Stimulated activated CD4-positive, alpha-beta T cell treated with anti-CD3 and anti-CD28 coated beads, Interleukin-1b, Interleukin-23, amount 100 ng/mL, for 4 hours (primary cell): ENCODE results near the gene HAUS3.
"Not testable (repeated sequence)": the region's sequence is repeated elsewhere in the genome, so short reads cannot be mapped to it uniquely, and the experiment has no call there.

ENCODE experiments used
- DNase-seq, 2 donors: peaks; one replicate each; pipeline ENCODE4 v3.0.0-alpha.2; 2020; ENCODE audit warnings: low read depth in 2 of 2

Gene HAUS3

DNA sequence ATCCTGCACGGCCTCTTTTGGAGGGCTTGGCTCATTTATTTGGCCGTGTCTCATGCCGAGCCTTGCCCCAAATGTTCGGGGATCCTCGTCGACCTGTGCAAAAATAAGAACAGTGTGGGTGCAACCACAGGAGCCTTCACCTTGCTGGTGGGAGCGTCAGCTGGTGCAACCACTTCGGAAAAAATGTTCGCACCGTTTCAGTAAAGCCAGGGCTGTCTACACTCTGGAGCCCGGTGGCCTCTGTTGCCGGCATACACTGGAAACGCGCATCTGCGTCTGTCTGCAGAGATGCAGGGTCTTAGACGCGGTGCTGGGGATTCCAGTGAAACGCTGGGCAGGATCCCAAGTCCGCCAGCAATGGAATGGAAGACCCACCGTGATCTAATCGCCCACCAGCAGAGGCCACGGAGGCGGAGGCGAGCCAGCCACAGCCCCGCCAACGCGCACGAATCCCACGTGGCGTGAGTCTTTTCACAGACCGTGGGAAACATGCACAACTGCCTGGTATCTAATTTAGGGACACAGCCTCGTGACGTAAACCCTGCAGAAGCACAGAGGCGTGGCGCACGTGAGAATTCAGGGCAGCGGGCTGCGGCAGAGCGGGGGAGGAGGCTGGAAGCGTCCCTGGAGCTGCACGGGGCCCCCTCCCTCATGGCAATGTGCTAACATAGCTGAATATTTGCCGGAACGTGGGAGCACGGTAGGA is 33.8 kb upstream of the HAUS3 start:
- no peak for DNase-seq

DNA sequence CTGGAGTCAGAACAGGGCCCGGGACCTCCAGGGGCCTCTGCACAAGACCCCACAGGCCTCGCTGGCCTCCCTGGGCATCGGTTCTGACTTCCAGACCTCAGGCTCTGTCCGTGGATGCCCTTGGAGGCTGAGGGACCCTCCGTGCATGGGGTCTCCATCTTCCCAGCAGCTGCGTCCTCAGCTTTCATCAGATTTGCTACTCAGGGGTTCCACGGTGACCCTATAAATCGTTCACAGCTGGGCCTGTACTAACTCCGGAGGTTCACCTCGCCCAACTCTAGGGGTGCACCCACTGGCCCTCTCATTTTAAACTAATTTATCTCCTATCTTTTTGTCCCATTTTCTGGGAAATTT is 33.1 kb upstream of the HAUS3 start:
- not testable (repeated sequence) for DNase-seq

DNA sequence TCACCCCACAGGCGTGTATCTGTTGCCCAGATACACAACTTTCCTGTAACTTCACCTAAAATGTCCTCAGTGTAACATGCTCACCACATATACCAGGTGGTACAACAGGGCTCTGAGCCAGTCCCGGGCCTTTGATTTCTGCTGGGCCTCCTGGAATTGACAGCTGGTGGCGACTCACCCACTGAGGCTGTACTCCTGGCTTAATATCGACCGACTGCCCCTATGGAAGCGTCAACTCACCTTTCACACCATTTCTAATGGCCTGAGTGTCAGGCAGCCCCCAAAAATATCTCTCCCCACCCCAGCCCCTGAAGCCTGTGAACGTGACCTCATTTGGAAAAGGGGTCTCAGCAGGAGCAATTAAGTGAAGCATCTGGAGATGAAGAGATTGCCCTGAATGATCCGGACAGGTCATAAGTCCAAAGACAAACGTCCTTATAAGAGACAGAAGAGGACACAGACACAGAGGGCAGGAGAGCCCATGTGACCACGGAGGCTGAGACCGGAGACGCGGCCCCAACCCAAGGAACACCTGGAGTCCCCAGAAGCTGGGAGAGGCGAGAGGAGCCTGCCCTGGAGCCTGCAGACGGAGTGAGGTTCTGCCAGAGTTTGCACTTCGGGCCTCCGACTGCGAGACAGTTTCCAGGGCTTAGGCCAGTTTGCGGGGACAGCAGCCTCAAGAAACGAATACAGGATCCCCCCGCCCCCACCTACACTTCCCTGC is 32.6 kb upstream of the HAUS3 start:
- DNase-seq, result no peak

DNA sequence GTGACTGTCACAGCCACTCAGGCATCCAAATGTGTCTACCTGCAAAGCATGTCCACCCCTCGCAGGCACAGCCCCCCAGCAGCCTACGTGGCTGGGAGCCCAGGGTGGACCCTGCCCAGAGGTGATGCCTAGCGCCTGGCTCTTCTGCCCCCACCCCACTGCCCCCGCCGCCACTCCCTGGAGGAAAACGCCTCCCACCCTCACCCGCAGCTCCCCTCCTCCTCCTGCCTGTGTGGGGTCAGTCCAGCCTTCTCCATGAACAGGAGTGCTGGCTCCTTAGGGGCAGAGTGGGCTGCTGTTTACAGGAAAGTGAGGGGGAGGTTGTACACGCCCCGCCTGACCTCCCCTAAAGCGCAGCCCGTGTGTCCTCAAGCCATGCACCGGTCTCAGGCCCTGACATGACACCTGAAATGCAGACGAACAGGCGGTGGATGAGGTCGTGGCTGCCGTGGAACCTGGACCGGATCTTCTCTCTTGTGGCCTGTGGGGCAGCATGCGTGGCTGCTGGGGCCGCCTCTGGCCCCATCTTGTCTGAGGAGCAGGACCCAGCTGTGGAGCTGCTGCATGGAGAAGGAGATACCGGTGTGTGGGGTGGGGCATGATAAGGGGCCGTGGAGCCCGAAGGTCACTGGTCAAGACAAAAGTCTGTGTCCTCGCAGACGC is 31.9 kb upstream of the HAUS3 start:
- DNase-seq, result no peak

DNA sequence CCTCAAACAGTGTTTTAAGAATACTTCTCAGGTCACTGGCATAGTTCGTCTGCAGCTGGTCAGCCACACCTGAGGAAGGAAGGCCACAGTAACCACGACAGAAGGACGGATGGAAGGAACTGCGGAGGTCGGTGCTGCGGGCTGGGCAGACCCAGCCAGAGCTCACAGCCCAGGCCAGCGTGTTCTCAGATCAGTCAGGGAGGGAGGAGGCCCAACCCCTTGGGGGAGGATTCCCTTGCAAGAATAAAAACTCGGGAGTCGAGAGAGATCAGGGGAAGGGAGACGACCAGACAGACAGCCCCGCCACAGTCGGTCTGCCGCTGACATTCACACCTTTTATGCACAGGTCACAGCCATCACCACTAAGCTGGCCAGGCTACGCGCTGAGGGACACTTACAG is 31.3 kb upstream of the HAUS3 start:
- DNase-seq, result no peak

DNA sequence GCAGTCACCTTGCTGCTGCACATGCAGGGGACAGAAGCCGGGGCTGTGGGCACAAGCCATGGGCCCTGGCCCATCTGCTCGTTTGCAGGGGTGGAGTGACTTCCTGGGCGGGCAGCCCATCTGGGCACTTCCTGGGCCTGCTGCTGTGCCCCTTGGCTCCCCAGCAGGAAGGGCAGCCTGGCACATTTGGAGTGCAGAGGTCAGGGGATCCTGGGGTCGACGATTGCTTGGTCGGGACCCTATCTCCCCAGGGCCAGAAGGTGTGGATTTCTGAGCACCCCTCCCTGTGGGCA is 30.9 kb upstream of the HAUS3 start:
- no peak for DNase-seq

DNA sequence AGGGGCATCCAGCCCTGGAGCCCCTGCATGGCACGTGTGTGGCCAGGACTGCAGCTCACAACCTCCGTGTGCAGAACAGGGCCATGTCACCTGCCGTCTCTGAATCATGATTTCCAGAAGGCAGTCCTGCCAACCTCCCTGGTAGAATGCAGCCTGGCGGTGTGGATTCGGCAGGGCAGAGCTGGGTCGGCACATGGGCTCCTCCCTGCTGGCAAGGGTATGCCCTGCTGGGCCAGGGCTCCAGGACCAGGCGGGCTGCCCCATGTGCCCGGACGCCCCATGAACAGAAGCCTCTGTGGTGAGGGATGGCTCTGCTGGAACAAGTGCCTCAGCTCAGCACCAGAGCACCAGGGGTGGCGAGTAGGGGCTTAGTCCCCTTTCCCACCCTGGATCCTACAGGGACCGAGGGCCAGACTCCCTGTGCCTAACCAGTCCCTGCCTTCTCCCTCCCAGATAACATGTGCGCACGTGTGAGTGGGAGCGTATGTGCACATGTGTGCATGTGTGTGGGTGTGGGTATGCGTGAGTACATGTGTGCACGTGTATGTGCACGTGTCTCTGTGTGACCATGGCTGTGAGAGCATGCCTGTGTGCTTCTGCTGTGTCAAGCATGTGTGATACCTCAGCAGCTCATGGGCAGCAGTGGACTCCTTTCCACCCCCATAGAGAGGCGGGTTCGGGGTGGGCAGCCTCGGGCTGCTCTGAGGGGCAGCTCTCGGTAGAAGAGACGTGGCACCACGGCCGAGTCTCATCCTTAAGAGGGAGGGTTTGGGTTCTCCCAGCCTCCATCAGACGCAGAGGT is 30.3 kb upstream of the HAUS3 start:
- no peak for DNase-seq

DNA sequence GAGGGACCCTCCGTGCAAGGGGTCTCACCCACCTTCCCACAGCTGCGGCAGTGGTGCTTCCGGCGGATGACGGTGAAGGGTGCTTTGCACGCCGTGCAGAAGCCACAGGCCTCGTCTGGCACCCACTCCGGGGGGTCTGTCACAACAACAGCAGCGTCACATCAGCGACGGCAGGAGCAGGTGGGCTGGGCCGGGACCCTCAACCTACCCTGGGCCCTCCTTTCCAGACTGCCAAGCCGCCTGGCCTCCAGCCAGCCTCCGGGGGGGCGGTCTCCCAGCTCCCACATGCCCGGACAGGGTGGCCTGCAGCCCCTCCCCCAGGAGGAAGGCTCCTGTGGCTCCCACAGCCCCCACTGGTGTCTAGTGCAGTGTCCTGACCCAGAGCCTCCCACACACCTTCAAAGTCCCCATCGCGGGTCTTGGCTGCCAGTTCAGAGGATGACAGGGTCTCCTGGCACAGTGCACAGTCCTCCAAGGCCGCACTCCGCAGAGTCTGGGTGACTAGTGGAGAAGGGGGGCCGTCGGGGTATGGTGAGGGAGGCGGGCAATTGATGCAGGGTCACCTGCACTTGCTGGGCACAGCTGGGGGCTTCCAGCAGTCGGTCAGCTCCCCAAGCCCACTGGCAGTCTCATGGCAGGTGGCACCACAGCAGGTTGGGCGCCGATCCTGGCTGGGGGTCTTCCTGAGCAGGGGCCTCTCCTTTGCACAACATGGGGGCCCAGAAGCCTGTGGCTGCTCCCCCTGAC is 29.5 kb upstream of the HAUS3 start:
- no peak for DNase-seq

DNA sequence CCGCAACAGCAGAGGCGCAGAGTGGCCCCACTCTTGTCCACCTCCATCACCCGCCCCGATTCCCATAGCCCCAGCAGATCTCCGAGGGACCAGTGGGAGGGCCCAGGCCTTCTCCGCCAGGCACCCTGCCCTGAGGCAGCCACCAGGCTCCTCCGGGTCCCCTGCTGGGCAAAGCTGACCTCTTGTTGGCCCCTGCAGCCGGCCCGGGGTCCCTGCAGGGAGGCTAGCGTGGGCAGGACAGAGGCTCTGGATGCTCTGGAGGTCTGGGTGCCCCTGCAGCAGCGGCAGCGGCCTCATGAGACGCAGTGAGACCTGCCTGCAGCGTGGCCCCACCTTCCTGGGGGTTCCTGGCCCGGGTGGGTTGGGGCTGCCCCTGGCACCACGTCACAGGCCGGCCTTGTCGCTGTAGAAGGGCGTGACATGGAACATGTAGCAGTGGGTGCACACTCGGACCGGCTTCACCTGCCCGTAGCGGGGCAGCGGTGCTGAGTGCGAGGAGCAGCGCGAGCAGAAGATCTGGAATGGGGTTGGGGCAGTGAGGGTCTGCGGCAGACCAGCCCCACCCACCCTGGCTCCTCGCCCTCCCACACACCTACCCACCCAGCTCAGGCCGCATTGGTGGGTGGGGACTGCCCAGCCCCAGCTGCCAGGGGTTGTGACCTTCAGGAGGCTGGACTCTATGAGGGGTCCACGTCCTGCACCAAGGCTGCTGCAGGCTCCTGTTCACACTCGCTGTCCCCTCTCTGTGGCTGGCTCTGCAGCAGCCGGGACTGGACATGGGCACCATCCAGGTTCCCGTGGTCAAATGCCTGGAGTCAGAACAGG is 28.6 kb upstream of the HAUS3 start:
- DNase-seq, result no peak

DNA sequence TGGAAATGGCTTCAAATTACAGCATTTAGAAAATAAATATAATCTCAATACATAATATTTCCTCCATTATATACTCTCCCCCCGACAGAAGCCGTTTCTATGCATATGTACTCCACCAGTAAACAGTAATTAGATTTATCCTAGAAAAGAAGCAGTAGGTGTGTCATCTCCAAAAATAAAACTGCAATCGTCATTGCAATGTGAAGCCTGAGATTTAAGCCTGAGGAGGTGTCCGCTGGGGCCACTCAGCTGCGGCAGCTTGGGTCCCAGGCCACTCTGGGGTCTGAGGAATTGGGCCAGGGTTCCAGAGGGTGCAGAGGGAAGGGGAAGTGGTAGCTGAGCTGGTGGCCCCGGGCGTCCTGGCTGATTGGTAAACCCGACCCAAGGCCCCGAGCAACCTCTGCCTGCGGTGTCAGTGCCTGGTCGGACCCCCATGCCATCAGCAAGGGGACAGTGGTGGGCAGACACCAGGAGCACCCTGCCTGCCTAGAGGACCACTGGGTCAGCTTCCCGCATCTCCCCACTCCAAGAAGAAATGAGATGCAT is 27.8 kb upstream of the HAUS3 start:
- DNase-seq, result no peak

DNA sequence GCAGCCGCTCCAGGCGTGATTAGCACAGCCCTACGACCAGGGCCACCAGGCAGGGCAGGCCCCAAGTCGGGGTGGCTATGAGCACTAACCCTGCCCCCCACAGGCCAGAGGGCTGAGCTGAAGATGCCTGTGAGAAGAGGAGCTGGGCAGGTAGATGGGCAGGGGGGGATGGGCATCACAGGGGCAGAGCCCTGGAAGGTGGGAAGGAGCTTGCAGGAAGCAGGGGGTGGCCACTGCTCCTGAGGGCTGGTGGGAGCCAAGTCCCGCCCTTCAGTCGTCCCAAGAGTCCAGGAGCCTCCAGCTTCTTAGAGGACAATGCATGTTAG is 27.2 kb upstream of the HAUS3 start:
- DNase-seq, result no peak

DNA sequence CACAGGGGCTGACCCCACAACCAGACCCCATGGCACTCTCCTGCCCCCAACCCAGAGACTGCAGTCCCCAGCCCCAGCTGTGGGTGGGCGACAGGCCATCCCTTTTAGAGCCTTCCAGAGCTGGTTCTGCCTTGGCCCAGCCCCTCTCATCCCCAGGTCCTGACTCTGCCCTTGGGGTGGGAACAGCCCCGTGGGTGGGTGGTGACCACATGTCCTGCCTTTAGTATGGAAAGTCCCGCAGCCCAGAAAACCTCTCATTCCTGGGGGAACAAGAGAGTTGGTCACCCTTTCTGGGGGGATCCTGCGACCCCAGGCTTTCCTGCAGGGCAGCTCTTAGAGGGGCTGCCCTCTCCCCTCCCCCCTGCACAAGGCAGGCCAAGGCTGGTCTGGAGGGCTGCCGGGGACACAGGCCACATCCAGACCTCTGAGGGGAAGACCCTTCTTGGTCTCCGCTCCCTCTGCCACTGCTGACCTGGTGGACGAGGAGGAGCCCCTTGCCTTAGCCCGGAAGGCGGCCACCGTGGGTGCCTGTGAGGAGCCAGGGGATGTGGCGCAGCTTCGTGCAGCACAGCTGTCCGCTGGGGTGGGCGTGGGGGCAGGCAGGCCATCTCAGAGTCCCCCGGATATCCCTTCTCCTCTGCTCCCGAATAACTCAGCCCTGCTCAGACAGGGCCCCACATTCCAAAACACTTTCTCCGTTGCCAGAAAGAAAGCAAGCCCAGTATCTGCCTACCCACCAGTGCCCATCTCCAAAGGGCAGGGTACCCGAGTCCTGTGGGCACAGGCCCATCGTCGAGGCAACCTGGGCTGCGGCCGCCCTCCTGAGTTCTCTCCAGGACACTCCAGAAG is 26.7 kb upstream of the HAUS3 start:
- DNase-seq, result no peak

DNA sequence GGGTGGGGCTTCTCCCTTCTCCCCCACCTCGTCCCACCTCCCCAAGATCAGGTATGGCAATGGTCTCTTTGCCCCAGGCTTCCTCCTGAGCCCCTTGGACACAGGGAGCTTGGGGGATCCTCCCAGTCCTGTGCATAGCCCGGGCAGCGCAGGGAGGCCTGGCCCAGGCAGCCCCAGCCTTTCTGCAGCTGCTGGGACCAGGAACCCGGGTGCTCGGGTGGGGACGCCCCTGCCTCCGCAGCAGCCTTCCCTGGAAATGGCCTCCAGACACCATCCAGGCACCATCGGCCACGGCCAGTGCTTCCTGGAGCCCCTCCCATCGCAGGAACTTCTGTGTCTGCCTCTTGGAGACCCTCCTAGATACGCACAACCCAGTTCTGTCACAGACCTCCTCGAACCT is 25.9 kb upstream of the HAUS3 start:
- no peak for DNase-seq

DNA sequence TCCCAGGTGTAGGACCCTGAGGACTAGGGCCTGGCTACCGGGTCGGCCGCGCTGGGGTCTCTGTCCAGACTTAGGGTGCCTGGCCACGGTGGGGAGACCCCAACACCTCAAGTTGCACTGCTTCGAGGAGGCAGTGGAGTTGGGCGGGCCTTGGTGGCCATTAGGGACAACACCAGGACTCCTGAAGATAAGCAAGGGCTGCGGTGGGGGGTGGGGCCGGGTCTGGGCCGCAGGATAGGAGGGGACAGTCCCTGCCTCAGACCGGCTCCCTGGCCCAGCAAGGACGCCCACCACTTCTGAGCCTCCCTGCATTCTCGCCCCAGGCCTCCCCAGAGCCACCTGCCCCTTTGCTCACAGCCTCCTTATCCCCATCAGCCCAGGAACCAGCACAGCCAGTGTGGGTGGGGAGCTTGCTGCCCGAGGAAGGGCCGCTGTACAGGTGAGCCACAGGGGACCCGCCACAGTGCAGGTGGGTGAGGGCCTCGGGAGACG is 25.4 kb upstream of the HAUS3 start:
- DNase-seq, result no peak

DNA sequence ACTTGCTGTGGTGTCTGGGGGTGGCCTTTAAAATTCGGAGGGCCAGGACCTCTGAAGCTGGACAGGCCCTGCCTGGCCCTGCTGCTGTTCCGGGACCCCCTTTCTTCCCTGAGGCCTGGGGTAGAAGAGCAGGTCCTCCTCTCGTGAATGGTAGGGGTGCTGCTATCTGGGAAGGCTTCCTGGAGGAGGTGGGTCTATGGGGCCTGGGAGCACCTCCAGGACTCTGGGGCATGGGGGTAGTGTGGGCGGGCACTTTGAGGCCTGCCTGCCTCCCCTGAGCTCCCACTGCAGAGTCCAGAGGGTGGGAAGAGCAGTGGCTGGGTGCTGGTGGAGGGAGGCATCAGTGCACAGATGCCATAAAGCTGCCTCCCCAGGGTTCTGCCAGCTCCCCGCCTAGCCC is 24.9 kb upstream of the HAUS3 start:
- DNase-seq, result no peak

DNA sequence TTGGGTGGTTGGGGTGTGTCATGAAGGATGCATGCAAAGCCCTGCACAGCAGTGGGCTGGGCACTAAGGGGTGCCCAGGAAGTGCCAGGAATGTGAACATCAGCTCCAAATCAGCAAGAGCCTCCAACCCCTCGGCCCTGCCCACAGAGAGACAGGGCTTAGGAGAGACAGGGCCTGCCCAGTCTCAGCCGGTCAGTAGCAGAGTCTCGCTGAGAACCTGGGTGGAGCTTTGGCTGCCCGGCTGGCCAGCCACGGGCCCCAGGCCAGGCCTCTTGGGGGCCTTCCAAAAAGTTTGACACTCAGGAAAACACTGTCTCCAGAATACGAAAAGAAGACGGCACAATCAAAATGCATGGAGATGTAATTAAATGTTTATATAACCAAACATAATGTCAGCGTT is 24.3 kb upstream of the HAUS3 start:
- DNase-seq, result no peak

DNA sequence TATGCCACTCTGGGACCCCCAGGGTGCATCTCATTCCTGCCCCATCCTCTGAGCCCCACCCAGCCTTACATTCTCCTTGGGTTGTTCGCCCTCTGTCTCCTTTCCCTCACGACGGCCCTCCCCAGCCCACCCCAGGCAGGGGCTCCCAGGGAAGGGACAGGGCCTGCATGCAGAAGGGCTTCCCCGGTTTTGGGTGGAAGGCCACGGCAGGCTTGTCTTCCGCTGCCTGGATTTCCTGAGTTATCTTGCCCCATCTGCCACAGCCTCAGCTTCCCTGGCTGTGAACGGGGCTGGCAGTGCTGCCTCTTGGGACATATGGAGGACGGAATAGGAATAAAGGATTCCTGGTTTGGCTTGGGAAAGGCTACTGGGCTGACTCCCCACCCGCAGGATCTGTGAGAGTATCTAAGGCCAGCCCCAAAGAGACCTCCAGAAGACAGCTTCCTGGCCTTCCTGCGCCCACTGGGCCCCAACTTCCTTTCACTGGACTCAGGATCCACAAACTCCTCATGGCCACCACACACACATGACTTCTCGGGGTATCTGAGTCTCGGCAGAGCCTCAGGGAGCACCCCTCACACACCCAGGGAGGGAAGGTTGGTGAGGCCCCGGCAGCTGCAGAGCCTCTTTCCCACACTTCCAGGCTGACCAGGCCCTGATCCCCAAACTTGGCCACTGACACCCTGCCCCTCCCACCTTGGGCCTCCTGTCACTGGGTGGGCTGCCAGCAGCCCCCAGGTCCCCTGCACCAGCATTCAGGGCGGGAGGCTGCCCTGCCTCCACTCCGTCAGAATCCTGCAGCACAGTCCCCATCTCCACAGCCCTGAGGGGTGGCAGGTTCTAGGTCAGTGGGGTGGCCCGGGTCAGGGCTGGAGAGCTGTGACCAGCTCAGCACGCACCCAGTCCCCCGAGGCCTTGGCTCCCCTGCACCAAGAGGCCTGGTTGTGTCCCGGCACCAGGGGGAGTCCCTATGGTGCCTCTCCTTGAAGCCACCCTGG is 23.5 kb upstream of the HAUS3 start:
- DNase-seq, result no peak

DNA sequence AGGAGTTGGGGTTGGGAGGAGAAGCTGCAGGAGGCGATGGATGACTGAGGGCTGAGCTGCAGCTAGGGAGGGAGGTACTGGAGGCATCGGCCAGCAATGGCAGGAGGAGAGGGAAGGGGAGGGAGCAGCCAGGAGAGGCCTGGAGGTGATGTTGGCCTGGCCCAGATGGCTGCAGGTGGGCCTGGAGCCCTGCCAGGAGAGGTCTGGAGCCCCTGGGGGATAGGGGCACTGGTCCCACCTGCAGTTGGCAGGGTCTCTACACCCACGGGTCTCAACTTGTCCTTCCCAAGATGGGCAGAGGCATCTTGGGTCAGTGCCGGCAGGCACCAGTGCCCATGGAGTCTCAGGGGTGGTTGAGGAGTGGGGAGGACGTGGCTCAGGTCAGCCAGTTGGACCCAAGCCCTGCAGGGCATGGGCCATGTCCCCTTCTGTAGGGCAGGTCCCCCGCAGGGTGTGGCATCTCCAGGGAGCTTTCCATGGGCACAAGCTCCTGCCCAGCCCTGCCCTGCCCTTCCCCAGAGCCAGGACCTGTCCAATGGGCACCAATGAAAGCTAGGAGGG is 22.6 kb upstream of the HAUS3 start:
- DNase-seq, result no peak
